Upper lobe of left lung (tissue), 6 donors: ENCODE results near the gene ECI1. TPM values are rescaled to one million over a fixed set of nuclear protein-coding genes. Genes with fewer than 3 reads are reported as not detected.

ENCODE experiments used
- ATAC-seq, 2 donors: fragments of 200-7000 bp; cut with Tn5 transposase; one replicate each; pipeline ENCODE4 v1.9.1; 2022; ENCODE audit warnings: mild to moderate bottlenecking in 2 of 2, moderate library complexity in 2 of 2; ENCODE audit not compliant: low FRiP score in 2 of 2
- DNase-seq, 2 donors: peaks; one replicate each; pipeline ENCODE4 v3.0.0-alpha.2; 2019 to 2020
- H3K27ac ChIP-seq, 4 donors: fragments of 200-600 bp; sonication (generic); one replicate each; pipeline ENCODE4 v1.5.1; 2016 to 2019
- H3K27me3 ChIP-seq, 4 donors: fragments of 200-600 bp; sonication (generic); one replicate each; pipeline ENCODE4 v1.5.1; 2017 to 2019
- H3K36me3 ChIP-seq, 4 donors: fragments of 200-600 bp; sonication (generic); one replicate each; pipeline ENCODE4 v1.5.1; 2016 to 2019
- H3K4me1 ChIP-seq, 4 donors: fragments of 200-600 bp; sonication (generic); one replicate each; pipeline ENCODE4 v1.5.1; 2018 to 2019
- H3K4me3 ChIP-seq, 4 donors: fragments of 200-600 bp; sonication (generic); one replicate each; pipeline ENCODE4 v1.5.1; 2017 to 2019; ENCODE audit warnings: mild to moderate bottlenecking in 2 of 4, moderate library complexity in 1 of 4
- H3K9me3 ChIP-seq, 4 donors: fragments of 200-600 bp; sonication (generic); one replicate each; pipeline ENCODE4 v1.5.1; 2018 to 2019
- EP300 ChIP-seq, 4 donors: sonication (generic); formaldehyde crosslinking; IDR thresholded peaks; one replicate each; pipeline ENCODE4 v1.5.1; 2017; ENCODE audit warnings: antibody characterized with exemption in 4 of 4, control low read depth in 2 of 4
- POLR2A ChIP-seq, 4 donors: fragments of 450-650 bp; IDR thresholded peaks; one replicate each; pipeline ENCODE4 v1.5.1; 2016 to 2017; ENCODE audit warnings: antibody characterized with exemption in 4 of 4, mild to moderate bottlenecking in 2 of 4
- POLR2AphosphoS5 ChIP-seq, 2 donors: sonication (generic); formaldehyde crosslinking; IDR thresholded peaks; one replicate each; pipeline ENCODE4 v1.5.1; 2017; ENCODE audit warnings: antibody characterized with exemption in 2 of 2
- WGBS, 2 donors: methylation state at CpG; one replicate each; pipeline ENCODE4 v1.1.5; 2017 to 2018; 5-methylcytosine and 5-hydroxymethylcytosine counted together
- total RNA-seq, 6 donors: library from RNA; depleted of rRNA in 4 of 6; stranded (reverse); fragments of >200 nt in 4 of 6; gene quantifications; one replicate each; pipeline versions ENCODE4 v1.1.0 to v1.2.1, GENCODE V29; 2016 to 2021
- TF ChIP-seq, protein P1 (sequence below), 6 experiments: fragments of 450-650 bp in 4 of 6; fragments of 200-600 bp in 2 of 6; sonication (generic) in 2 of 6; IDR thresholded peaks; one replicate each; pipeline ENCODE4 v1.5.1; 2016 to 2019; ENCODE audit warnings: antibody characterized with exemption in 6 of 6
- donor health status: DM: no; HTN: no; CAD: no; lungs with moderate emphysema.
- donor health status: DM: no; HTN: yes; CAD: no; lungs with severe emphysema.

ECI1 gene
- total RNA-seq, 6 donors from 2014 or later, result 48.1 to 75.5 (median 68.2) TPM

DNA sequence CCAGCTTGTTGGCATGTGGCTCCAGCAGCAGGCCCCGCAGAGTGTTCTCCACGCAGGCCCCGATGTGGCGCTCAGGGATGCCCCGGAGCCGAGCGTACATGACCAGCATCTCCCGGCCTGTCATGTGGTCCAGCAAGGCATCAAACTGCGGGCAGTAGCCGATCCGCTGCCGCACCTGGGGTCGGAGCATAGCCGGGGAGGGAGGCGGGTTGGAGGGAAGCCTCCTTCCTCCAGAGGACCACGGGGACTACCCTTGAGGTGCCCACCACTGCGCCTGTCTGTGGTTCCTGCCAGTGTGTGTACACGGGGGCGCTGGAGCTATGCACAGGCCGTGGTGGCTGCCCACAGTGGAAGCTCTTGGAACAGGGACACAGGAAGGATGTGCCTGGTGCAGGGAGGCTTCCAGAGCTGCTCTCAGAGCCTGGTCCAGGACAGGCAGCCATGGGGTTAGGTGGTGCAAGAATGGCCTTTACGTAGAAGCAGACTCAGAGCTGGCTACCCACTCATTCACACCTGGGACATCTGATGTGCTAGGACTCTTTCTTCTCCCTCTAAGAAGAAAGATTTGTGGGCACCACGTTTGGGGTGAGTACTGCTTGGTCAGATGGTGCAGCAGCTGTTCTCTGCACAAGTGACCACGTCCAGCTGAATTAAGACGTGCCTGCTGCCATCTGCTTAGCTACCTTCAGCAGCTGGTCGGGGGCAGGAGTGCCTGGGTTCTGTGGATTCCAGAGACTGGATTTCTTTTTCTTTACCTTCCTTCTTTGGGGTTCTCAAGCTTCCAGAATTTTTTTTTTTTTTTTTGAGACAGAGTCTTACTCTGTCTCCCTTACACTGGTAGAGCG is 27.8 kb upstream of the ECI1 start:
- 80 to 88% methylated on average over 6 to 26 of the region's 26 CpGs for WGBS, 2 donors
- peaks cover 16 to 75% (median 68%) of the 10 kb centered on the region in 4 donors for H3K36me3 ChIP-seq
- no peaks in the 10 kb centered on the region for H3K9me3 ChIP-seq
- no peaks in the 10 kb centered on the region for H3K4me1 ChIP-seq
- H3K27ac ChIP-seq, result no peak overlapping the region
- H3K4me3 ChIP-seq, result no peak overlapping the region
- DNase-seq (no peak), ATAC-seq (no peak)
- TF ChIP-seq POLR2A (IDR thresholded peaks at IDR 0.05) (no peak), POLR2AphosphoS5 (IDR thresholded peaks at IDR 0.05) (no peak), EP300 (IDR thresholded peaks at IDR 0.05) (no peak)
- TF ChIP-seq, protein P1, sequence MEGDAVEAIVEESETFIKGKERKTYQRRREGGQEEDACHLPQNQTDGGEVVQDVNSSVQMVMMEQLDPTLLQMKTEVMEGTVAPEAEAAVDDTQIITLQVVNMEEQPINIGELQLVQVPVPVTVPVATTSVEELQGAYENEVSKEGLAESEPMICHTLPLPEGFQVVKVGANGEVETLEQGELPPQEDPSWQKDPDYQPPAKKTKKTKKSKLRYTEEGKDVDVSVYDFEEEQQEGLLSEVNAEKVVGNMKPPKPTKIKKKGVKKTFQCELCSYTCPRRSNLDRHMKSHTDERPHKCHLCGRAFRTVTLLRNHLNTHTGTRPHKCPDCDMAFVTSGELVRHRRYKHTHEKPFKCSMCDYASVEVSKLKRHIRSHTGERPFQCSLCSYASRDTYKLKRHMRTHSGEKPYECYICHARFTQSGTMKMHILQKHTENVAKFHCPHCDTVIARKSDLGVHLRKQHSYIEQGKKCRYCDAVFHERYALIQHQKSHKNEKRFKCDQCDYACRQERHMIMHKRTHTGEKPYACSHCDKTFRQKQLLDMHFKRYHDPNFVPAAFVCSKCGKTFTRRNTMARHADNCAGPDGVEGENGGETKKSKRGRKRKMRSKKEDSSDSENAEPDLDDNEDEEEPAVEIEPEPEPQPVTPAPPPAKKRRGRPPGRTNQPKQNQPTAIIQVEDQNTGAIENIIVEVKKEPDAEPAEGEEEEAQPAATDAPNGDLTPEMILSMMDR (IDR thresholded peaks at IDR 0.05), result no peak
- H3K27me3 ChIP-seq, result no peaks in the 10 kb centered on the region

DNA sequence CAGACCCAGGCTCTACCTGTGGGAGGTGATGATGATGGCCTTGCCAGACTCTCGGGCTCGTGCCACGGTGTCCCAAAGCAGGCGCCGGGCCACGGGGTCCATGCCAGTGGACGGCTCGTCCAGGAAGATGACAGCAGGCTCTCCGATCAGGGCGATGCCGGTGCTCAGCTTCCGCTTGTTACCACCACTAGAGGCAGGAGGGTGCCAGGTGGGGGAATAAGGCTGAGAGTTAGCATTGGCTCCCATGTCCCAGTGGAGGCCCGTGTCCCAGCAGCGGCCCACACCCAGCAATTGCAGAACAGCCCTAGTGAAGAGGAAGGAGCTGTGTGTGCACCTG is 26.9 kb upstream of the ECI1 start:
- no peak for TF ChIP-seq POLR2AphosphoS5 (IDR thresholded peaks at IDR 0.05)
- TF ChIP-seq, protein P1 (IDR thresholded peaks at IDR 0.05), result no peak
- no peak for TF ChIP-seq POLR2A (IDR thresholded peaks at IDR 0.05)
- no peak for TF ChIP-seq EP300 (IDR thresholded peaks at IDR 0.05)
- H3K36me3 ChIP-seq, result peaks cover 16 to 66% (median 60%) of the 10 kb centered on the region in 4 donors
- no peaks in the 10 kb centered on the region for H3K9me3 ChIP-seq
- DNase-seq, result no peak
- H3K27me3 ChIP-seq, result no peaks in the 10 kb centered on the region
- H3K4me3 ChIP-seq, result no peak overlapping the region
- ATAC-seq, result no peak
- no peak overlapping the region for H3K27ac ChIP-seq
- 94% methylated on average over 14 of the region's 14 CpGs; no CpG with 5 or more reads in 1 of the 2 donors for WGBS, 2 donors
- no peaks in the 10 kb centered on the region for H3K4me1 ChIP-seq

DNA sequence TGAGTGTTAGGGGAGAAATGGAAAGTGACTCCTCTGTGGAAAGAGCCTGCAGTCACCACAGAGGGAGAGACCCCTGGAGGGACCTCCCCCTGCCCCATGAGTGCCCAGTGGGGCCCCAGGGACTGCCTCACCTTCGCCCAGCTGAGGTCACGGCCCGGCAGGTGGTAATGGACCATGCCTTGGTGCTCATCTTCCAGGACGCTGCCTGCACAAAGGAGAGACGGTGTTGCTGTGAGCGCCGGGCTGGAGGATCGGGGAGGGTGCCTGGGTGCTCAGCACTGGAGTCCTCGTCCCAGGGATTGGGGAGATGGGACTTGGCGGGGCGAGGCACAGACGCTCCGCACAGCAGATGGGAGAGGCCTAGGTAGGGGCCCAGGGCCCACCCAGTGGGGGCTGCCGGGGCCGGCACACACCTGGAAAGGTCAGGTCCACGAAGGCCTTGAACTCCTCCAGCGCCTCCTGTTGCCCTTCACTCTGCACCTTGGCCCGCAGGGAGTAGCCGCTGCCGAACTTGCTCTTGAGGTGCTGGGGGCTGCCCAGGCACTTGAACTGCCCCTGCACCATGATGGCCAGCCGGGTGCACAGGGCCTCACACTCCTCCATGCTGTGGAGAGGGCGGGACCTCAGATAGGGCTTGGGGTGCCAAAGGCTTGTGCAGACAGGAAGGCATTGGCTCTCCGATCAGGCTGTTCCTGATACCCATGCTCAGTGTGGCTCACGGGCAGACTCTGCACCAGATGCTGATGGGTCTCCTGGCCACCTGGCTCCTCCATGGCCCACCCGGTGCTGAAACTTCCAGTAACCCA is 26.3 kb upstream of the ECI1 start:
- Histone ChIP-seq H3K9me3 (no peaks in the 10 kb centered on the region), H3K4me3 (no peak overlapping the region), H3K4me1 (peaks cover 0 to under 1% (median 0%) of the 10 kb centered on the region in 4 donors), H3K27me3 (no peaks in the 10 kb centered on the region), H3K27ac (no peak overlapping the region), H3K36me3 (peaks cover 16 to 60% (median 54%) of the 10 kb centered on the region in 4 donors)
- WGBS, 2 donors, result 90 to 95% methylated on average over 16 to 22 of the region's 25 CpGs
- TF ChIP-seq POLR2AphosphoS5 (IDR thresholded peaks at IDR 0.05) (no peak), EP300 (IDR thresholded peaks at IDR 0.05) (no peak), POLR2A (IDR thresholded peaks at IDR 0.05) (no peak)
- TF ChIP-seq, protein P1 (IDR thresholded peaks at IDR 0.05), result no peak
- DNase-seq (no peak), ATAC-seq (no peak)

DNA sequence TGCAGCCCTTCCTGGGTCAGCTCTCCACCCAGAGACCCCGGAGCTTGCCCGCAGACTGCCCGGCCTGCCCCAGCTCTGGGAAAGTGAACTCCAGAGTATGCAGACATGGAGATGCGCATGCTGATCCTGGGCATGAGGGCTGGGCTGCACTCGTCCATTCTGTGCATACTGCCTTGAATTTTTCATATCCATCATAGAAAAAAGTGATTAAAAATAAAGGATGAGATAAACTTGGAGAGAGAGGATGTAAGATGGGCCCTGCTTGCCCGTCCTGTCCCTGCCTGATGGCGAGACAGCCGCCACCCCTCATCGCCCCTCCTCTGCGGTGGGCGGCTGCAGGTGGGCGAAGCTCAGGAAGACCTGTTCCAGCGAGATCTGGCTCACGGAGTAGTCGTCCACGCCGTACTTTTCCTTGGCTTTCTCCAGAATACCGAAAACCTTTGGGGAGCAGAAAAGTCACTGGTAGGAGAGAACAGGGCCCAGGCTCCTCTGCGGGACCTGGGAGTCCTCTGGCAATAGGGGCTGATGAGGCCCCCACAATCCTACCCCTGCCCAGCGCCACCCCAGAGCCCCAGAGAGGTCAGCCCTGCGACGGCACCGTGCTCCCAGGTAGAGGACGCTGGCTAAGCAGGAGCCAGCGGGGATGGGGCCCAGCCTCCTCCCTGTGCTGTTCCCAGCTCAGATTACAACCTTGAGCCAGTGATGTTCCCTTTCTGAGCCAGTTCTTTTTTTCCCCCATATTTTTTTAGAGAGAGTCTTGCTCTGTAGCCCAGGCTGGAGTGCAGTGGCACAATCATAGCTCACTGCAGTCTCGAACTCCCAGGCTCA is 25.2 kb upstream of the ECI1 start:
- Histone ChIP-seq H3K4me1 (peaks cover 0 to 9% (median 0%) of the 10 kb centered on the region in 4 donors), H3K4me3 (no peak overlapping the region), H3K36me3 (peaks cover 16 to 59% (median 51%) of the 10 kb centered on the region in 4 donors), H3K9me3 (no peaks in the 10 kb centered on the region), H3K27me3 (no peaks in the 10 kb centered on the region), H3K27ac (no peak overlapping the region)
- ATAC-seq, result no peak
- TF ChIP-seq EP300 (IDR thresholded peaks at IDR 0.05) (no peak), POLR2AphosphoS5 (IDR thresholded peaks at IDR 0.05) (no peak), POLR2A (IDR thresholded peaks at IDR 0.05) (no peak)
- TF ChIP-seq, protein P1 (IDR thresholded peaks at IDR 0.05), result no peak
- 85 to 87% methylated on average over 22 to 26 of the region's 26 CpGs for WGBS, 2 donors
- DNase-seq, result no peak
